Subcutaneous adipose tissue (tissue), 4 donors: ENCODE measurements around the gene CPVL. TPM values are rescaled to one million over a fixed set of nuclear protein-coding genes. Genes with fewer than 3 reads are reported as not detected.

ENCODE experiments used
- total RNA-seq, 4 donors: library from RNA; depleted of rRNA; stranded (reverse); fragments of >200 nt; gene quantifications; one replicate each; pipeline ENCODE4 v1.1.0, GENCODE V29; 2016
- TF ChIP-seq, protein P1 (sequence below): fragments of 450-650 bp; IDR thresholded peaks from one replicate; pipeline ENCODE4 v1.5.1; 2016; ENCODE audit warnings: low read depth, mild to moderate bottlenecking, control low read depth, antibody characterized with exemption, moderate library complexity

The CPVL gene
- total RNA-seq, 4 donors from 2014 or later = 13.0 to 105 (median 36.5) TPM

- TF ChIP-seq, protein P1, sequence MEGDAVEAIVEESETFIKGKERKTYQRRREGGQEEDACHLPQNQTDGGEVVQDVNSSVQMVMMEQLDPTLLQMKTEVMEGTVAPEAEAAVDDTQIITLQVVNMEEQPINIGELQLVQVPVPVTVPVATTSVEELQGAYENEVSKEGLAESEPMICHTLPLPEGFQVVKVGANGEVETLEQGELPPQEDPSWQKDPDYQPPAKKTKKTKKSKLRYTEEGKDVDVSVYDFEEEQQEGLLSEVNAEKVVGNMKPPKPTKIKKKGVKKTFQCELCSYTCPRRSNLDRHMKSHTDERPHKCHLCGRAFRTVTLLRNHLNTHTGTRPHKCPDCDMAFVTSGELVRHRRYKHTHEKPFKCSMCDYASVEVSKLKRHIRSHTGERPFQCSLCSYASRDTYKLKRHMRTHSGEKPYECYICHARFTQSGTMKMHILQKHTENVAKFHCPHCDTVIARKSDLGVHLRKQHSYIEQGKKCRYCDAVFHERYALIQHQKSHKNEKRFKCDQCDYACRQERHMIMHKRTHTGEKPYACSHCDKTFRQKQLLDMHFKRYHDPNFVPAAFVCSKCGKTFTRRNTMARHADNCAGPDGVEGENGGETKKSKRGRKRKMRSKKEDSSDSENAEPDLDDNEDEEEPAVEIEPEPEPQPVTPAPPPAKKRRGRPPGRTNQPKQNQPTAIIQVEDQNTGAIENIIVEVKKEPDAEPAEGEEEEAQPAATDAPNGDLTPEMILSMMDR = no peak
Observed at GRCh38 chr7:28992798-28993197, 153.5 kb downstream of the CPVL start.

DNA sequence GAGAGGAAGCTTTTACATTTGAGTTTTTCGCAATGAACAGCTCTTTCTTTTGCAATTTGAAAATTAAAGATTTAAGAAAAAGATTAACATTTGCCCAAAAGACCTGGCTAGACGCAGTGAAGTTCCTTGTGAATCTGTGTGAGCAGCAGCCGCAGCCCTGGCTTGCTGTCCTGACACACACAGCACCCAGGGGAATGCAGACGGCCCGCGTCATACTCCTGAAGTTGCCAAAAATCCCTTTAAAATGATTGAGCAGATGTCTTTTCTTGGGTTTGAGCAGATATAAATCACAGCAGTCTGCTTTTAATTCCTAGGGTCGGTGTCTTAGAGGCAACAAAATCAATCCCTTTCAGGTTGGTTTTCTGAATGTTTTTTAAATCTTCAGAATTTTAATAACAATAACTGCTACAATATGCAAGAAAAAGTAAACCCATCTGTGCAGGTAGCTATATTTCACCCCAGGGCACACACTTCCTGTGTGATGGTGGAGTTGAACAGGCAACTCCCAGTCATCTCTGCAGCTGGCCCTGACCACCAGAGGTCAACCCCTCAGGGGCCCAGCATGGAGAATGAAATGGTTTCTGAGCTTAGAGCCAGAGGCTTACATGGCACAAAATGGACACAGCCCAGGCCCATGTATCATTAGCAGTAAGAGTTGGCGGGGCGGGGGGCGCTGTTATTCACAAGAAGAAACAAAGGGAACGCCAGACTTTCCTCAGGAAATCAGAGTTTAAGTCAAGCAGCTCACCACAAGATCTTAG lies 156.0 kb downstream of the CPVL start:
- TF ChIP-seq, protein P1 = no peak

- TF ChIP-seq, protein P1 = no peak
Observed at GRCh38 chr7:28989211-28989980, 156.9 kb downstream of the CPVL start.

- TF ChIP-seq, protein P1 = no peak
Observed at GRCh38 chr7:28988810-28989209, 157.5 kb downstream of the CPVL start.

DNA sequence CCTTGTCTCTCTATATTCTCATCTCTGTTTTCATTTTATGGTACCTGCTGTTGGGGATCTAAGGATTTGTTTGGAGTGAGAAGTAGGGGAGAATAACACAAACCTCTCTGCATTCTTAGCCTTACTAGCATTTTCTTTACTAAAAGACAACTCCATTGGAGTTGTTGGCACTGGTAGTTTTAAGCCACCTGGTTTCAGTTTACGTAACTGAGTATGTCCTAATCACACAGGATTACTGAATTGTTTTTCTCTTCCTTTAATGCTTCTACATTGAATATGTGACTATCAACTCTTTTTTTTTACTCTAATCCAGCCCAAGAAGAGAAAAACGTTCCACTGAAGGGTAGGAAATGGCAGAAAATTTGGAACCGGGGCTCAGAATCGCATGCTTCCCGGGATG lies 158.2 kb downstream of the CPVL start:
- TF ChIP-seq, protein P1 = no peak

DNA sequence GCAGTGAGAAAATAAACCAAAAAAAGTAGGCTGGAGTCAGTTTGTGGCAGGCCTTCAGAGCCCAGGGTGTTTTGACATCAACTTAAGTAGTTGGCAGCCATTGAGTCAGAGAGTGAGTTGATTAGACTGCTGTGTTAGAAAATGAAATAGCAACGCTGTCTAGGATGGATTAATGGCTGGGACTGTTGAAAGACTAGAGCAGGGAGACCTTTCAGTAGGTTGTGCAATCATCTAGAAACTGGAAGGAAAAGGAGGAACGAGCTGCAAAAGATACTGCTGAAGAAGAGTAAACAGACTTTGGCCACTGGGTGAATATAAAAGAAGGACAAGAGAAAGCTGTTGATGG lies 159.6 kb downstream of the CPVL start:
- TF ChIP-seq, protein P1 = no peak

DNA sequence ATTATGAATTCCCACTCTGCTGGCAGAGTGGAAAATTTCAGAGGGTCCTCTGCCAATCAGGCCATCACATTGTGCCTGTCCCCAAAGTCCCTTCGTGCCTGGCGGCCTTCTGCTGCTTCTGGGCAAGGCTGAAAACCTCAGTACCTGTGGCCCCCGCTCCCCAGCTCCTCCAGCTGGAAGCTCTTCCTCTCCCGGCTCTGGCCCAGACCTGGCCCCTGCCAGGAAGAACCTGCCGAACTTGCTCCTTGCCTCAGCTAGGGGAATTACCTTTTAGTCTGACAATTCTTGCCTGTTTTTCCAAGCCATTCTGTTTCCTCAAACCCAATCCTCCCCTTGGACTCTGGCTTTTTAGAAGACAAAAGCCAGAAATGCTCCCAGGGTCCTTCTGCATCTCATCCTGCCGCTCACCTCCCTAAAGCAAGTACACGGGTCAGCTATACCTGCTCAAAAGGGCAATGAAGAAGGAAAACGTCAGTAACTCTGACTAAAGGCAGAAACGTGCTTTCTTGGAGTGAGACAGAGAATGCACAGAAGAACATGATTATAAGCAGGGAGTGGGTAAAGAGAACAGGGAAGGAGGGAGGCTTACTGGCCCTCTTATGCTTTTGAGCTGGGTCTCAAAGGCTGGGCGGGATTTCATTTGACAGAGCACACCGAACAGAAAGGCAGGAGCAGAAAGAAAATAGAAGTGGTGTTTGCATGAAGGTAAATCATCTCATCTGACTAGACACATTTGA lies 160.1 kb downstream of the CPVL start:
- TF ChIP-seq, protein P1 = no peak
